ENCODE data around the gene ZNF385A. TPM values are rescaled to one million over a fixed set of nuclear protein-coding genes. Genes with fewer than 3 reads are reported as not detected.
A peak's percentile ranks its signal among the peaks of the same experiment; 100 is the strongest.

ZNF385A gene
- total and polyA plus RNA-seq, 2 donors = 1.6 to 13.6 TPM

DNA sequence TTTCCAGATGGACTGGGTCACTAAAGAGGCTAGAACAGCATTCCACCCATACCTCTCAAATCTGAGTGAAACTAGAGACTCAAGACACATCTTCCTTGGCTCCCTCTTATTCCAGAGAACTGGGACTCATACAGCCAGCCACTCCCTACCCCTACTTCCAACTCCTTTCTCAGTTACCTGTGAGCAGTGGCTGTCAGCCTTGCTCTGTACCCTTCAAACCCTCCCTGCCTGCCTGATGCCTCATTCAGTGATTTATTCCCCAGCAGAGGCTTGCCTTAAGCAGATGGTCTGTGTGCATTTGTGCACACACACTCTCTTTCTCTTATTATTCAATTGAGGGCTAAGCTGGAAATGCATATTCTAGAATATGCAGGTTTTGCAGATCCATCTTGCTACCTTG, 34.9 kb downstream of the ZNF385A start:
- no peaks in the 10 kb centered on the region for H3K27me3 ChIP-seq (ENCODE audit: control insufficient read depth in 2 of 2, insufficient read depth in 1 of 2, low read length in 1 of 2)
- no peak overlapping the region for H3K4me3 ChIP-seq (ENCODE audit: low read length in 2 of 2)
- H3K4me1 ChIP-seq (ENCODE audit: control insufficient read depth in 2 of 2, insufficient read depth in 2 of 2, low read length in 2 of 2) = peaks cover 11 to 27% of the 10 kb centered on the region in 2 donors
- H3K27ac ChIP-seq (ENCODE audit: low read depth in 1 of 2, low read length in 1 of 2) = no peak overlapping the region
- H3K36me3 ChIP-seq (ENCODE audit: control insufficient read depth in 2 of 2, insufficient read depth in 2 of 2, low read length in 1 of 2) = peaks cover 42 to 66% of the 10 kb centered on the region in 2 donors
- DNase-seq (ENCODE audit: low read depth in 6 of 9, low spot score in 9 of 9) = no peak
- no peaks in the 10 kb centered on the region for H3K9me3 ChIP-seq (ENCODE audit: control insufficient read depth in 2 of 2, insufficient read depth in 1 of 2, low read length in 1 of 2)

DNA sequence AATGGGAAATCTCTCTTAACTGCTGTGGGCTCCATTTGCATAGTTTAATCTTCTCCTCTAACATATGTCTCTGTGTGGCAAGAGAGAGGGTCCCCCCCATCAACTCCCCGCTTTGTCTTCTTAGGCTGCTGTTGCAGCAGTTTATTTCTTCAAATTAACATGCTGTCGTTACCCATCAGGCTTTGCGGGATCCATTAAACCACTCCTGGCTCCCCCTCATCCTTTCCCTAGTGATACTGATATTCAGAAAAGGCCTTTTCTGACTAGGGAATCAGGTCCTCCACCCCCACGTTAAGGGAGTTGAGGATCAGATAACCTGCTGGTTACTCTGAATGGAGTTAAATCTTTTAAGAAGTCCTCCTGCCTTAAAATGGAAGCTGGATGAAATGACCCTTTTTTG, 35.5 kb downstream of the ZNF385A start:
- no peaks in the 10 kb centered on the region for H3K9me3 ChIP-seq (ENCODE audit: control insufficient read depth in 2 of 2, insufficient read depth in 1 of 2, low read length in 1 of 2)
- no peak overlapping the region for H3K27ac ChIP-seq (ENCODE audit: low read depth in 1 of 2, low read length in 1 of 2)
- no peak overlapping the region for H3K4me3 ChIP-seq (ENCODE audit: low read length in 2 of 2)
- H3K4me1 ChIP-seq (ENCODE audit: control insufficient read depth in 2 of 2, insufficient read depth in 2 of 2, low read length in 2 of 2) = peaks cover 11 to 27% of the 10 kb centered on the region in 2 donors
- H3K27me3 ChIP-seq (ENCODE audit: control insufficient read depth in 2 of 2, insufficient read depth in 1 of 2, low read length in 1 of 2) = no peaks in the 10 kb centered on the region
- DNase-seq (ENCODE audit: low read depth in 6 of 9, low spot score in 9 of 9) = no peak
- over 99% methylated on average over 4 of the region's 4 CpGs for WGBS
- H3K36me3 ChIP-seq (ENCODE audit: control insufficient read depth in 2 of 2, insufficient read depth in 2 of 2, low read length in 1 of 2) = peaks cover 43 to 67% of the 10 kb centered on the region in 2 donors

GRCh38 chr12:54341378-54342300, 42.9 kb downstream of the ZNF385A start:
- Histone ChIP-seq H3K9me3 (ENCODE audit: control insufficient read depth in 2 of 2, insufficient read depth in 1 of 2, low read length in 1 of 2) (no peaks in the 10 kb centered on the region), H3K27me3 (ENCODE audit: control insufficient read depth in 2 of 2, insufficient read depth in 1 of 2, low read length in 1 of 2) (no peaks in the 10 kb centered on the region), H3K36me3 (ENCODE audit: control insufficient read depth in 2 of 2, insufficient read depth in 2 of 2, low read length in 1 of 2) (peaks cover 42 to 50% of the 10 kb centered on the region in 2 donors), H3K4me3 (ENCODE audit: low read length in 2 of 2) (no peak overlapping the region), H3K27ac (ENCODE audit: low read depth in 1 of 2, low read length in 1 of 2) (no peak overlapping the region), H3K4me1 (ENCODE audit: control insufficient read depth in 2 of 2, insufficient read depth in 2 of 2, low read length in 2 of 2) (peaks cover 0 to 4% of the 10 kb centered on the region in 2 donors)
- DNase-seq (ENCODE audit: low read depth in 6 of 9, low spot score in 9 of 9) = no peak
- WGBS = 98% methylated on average over 9 of the region's 9 CpGs

GRCh38 chr12:54340846-54341245, 43.7 kb downstream of the ZNF385A start:
- 97% methylated on average over 7 of the region's 7 CpGs for WGBS
- DNase-seq (ENCODE audit: low read depth in 6 of 9, low spot score in 9 of 9) = no peak
- H3K4me1 ChIP-seq (ENCODE audit: control insufficient read depth in 2 of 2, insufficient read depth in 2 of 2, low read length in 2 of 2) = peaks cover 0 to 4% of the 10 kb centered on the region in 2 donors
- no peaks in the 10 kb centered on the region for H3K27me3 ChIP-seq (ENCODE audit: control insufficient read depth in 2 of 2, insufficient read depth in 1 of 2, low read length in 1 of 2)
- H3K27ac ChIP-seq (ENCODE audit: low read depth in 1 of 2, low read length in 1 of 2) = no peak overlapping the region
- no peak overlapping the region for H3K4me3 ChIP-seq (ENCODE audit: low read length in 2 of 2)
- no peaks in the 10 kb centered on the region for H3K9me3 ChIP-seq (ENCODE audit: control insufficient read depth in 2 of 2, insufficient read depth in 1 of 2, low read length in 1 of 2)
- peaks cover 40 to 44% of the 10 kb centered on the region in 2 donors for H3K36me3 ChIP-seq (ENCODE audit: control insufficient read depth in 2 of 2, insufficient read depth in 2 of 2, low read length in 1 of 2)

DNA sequence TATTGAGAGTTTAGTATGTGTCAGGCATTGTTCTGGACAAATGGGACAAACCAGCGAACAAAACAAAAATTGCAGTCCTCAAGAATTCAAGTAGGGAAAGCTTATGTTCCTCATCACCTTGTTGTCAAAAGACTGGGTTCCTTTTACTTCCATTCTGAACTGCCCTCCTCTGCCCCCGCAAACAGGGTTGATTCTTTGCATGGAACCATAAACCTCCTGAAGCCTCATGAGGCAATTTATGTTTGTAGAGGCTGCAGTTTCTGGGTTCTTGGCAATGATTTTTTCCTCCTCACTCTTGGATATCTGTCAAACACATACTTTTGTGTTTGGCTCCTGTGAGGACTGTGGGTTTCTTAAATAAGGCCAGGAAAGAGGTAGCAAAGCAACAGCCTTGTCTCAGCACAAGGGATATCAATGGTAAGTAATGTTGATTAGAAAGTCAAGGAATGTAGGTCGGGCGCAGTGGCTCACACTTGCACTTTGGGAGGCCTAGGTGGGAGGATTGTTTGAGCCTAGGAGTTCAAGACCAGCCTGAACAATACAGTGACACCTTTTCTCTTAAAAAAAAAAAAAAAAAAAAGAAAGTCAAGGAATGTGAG, 45.7 kb downstream of the ZNF385A start:
- DNase-seq (ENCODE audit: low read depth in 6 of 9, low spot score in 9 of 9) = no peak
- H3K27ac ChIP-seq (ENCODE audit: low read depth in 1 of 2, low read length in 1 of 2) = no peak overlapping the region
- no peaks in the 10 kb centered on the region for H3K9me3 ChIP-seq (ENCODE audit: control insufficient read depth in 2 of 2, insufficient read depth in 1 of 2, low read length in 1 of 2)
- no peaks in the 10 kb centered on the region for H3K27me3 ChIP-seq (ENCODE audit: control insufficient read depth in 2 of 2, insufficient read depth in 1 of 2, low read length in 1 of 2)
- peaks cover 0 to 4% of the 10 kb centered on the region in 2 donors for H3K4me1 ChIP-seq (ENCODE audit: control insufficient read depth in 2 of 2, insufficient read depth in 2 of 2, low read length in 2 of 2)
- peaks cover 29 to 30% of the 10 kb centered on the region in 2 donors for H3K36me3 ChIP-seq (ENCODE audit: control insufficient read depth in 2 of 2, insufficient read depth in 2 of 2, low read length in 1 of 2)
- WGBS = 95% methylated on average over 4 of the region's 4 CpGs
- H3K4me3 ChIP-seq (ENCODE audit: low read length in 2 of 2) = no peak overlapping the region

- Histone ChIP-seq H3K9me3 (ENCODE audit: control insufficient read depth in 2 of 2, insufficient read depth in 1 of 2, low read length in 1 of 2) (no peaks in the 10 kb centered on the region), H3K27ac (ENCODE audit: low read depth in 1 of 2, low read length in 1 of 2) (no peak overlapping the region), H3K4me1 (ENCODE audit: control insufficient read depth in 2 of 2, insufficient read depth in 2 of 2, low read length in 2 of 2) (peaks cover 0 to 4% of the 10 kb centered on the region in 2 donors), H3K4me3 (ENCODE audit: low read length in 2 of 2) (no peak overlapping the region), H3K36me3 (ENCODE audit: control insufficient read depth in 2 of 2, insufficient read depth in 2 of 2, low read length in 1 of 2) (peaks cover 22 to 24% of the 10 kb centered on the region in 2 donors), H3K27me3 (ENCODE audit: control insufficient read depth in 2 of 2, insufficient read depth in 1 of 2, low read length in 1 of 2) (no peaks in the 10 kb centered on the region)
- WGBS = 94% methylated on average over 3 of the region's 3 CpGs
- DNase-seq (ENCODE audit: low read depth in 6 of 9, low spot score in 9 of 9) = no peak
Measured at GRCh38 chr12:54337854-54338650, 46.5 kb downstream of the ZNF385A start.

DNA sequence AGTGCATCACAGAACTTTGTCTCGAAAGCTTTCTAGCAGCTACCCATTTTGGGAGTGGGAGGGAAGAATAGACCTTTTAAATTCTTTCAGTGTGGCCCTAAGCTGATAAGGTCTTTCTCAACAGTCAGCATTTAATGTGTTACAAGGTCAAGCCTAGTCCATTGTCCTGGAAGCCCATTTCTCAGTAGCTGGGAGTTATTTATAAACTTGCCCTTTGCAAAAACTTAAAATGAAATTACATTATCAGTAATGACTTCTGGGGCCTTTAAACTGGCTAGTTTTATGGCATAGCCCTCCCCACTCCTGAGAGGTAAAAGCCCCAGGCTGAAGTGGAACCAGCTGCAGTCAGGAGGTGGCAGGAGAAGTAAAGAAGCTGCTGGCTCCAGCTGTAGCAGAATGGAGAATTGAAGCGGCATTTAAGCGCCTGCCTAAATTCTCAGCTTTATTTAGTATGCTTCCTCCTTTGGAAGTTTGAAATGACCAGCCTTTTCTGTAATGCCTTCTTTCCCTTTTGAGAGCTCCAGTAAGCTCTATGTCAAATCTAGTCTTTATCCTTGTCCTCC, 47.2 kb downstream of the ZNF385A start:
- Histone ChIP-seq H3K4me3 (ENCODE audit: low read length in 2 of 2) (no peak overlapping the region), H3K4me1 (ENCODE audit: control insufficient read depth in 2 of 2, insufficient read depth in 2 of 2, low read length in 2 of 2) (peaks cover 0 to 4% of the 10 kb centered on the region in 2 donors), H3K36me3 (ENCODE audit: control insufficient read depth in 2 of 2, insufficient read depth in 2 of 2, low read length in 1 of 2) (peaks cover 16 to 17% of the 10 kb centered on the region in 2 donors), H3K9me3 (ENCODE audit: control insufficient read depth in 2 of 2, insufficient read depth in 1 of 2, low read length in 1 of 2) (no peaks in the 10 kb centered on the region), H3K27me3 (ENCODE audit: control insufficient read depth in 2 of 2, insufficient read depth in 1 of 2, low read length in 1 of 2) (no peaks in the 10 kb centered on the region), H3K27ac (ENCODE audit: low read depth in 1 of 2, low read length in 1 of 2) (peak overlapping the region in 1 of 2 donors; percentile 18)
- 92% methylated on average over 3 of the region's 3 CpGs for WGBS
- no peak for DNase-seq (ENCODE audit: low read depth in 6 of 9, low spot score in 9 of 9)

DNA sequence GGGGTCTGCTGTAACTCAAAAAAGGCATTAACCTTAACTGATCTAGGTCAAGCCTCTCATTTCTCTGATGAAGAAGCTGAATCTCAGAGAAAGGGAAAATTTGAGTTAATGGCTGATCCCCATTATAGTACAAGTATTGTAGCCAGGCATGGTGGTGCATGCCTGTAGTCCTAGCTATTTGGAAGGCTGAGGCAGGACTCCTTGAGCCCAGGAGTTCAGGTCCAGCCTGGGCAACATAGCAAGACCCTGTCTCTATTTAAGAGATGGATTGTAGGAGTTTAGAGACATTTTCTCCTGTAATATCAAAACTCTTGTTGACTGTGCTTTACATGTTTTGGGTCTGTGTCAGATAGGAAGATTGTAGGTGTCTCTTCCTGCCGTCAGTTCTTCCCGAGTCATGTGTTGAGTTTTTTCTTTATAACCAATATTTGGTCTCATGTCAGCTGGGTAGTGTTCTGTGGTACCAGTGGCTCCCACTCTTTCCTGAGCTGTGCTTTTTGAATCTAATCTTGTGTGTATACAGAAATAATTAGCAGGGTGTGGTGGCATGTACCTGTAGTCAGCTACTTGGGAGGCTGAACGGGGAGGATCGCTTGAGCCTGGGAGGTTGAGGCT, 51.0 kb downstream of the ZNF385A start:
- no peaks in the 10 kb centered on the region for H3K9me3 ChIP-seq (ENCODE audit: control insufficient read depth in 2 of 2, insufficient read depth in 1 of 2, low read length in 1 of 2)

More for the DNA sequence above, 51.0 kb downstream of the ZNF385A start:
- 93% methylated on average over 4 of the region's 4 CpGs for WGBS
- no peak for DNase-seq (ENCODE audit: low read depth in 6 of 9, low spot score in 9 of 9)
- Histone ChIP-seq H3K36me3 (ENCODE audit: control insufficient read depth in 2 of 2, insufficient read depth in 2 of 2, low read length in 1 of 2) (peaks cover 9 to 17% of the 10 kb centered on the region in 2 donors), H3K27ac (ENCODE audit: low read depth in 1 of 2, low read length in 1 of 2) (no peak overlapping the region), H3K4me3 (ENCODE audit: low read length in 2 of 2) (no peak overlapping the region), H3K27me3 (ENCODE audit: control insufficient read depth in 2 of 2, insufficient read depth in 1 of 2, low read length in 1 of 2) (no peaks in the 10 kb centered on the region), H3K4me1 (ENCODE audit: control insufficient read depth in 2 of 2, insufficient read depth in 2 of 2, low read length in 2 of 2) (no peaks in the 10 kb centered on the region)

Measured in thymus (tissue), 11 donors.